Heart left ventricle (tissue), 16 donors: ENCODE measurements around the gene ZNF277. TPM values are rescaled to one million over a fixed set of nuclear protein-coding genes. Genes with fewer than 3 reads are reported as not detected.
A peak's percentile ranks its signal among the peaks of the same experiment; 100 is the strongest.

ENCODE experiments used
- ATAC-seq, 4 donors: fragments of 200-7000 bp; cut with Tn5 transposase; one replicate each; pipeline ENCODE4 v1.9.1; 2020 to 2022; ENCODE audit warnings: moderate library complexity in 4 of 4, mild to moderate bottlenecking in 3 of 4, moderate number of reproducible peaks in 1 of 4
- DNase-seq, 5 donors: peaks; one replicate each; pipeline ENCODE4 v3.0.0-alpha.2; 2020
- H3K27ac ChIP-seq, 12 donors: fragments of 200-600 bp; sonication (generic) in 4 of 12; one replicate each; pipeline versions ENCODE4 v1.5.0 to v1.8.0; 2016 to 2022; ENCODE audit warnings: mild to moderate bottlenecking in 2 of 12
- H3K27me3 ChIP-seq, 9 donors: fragments of 200-600 bp; sonication (generic) in 2 of 9; one replicate each; pipeline versions ENCODE4 v1.5.1 to v1.8.0; 2016 to 2022; ENCODE audit warnings: mild to moderate bottlenecking in 3 of 9
- H3K36me3 ChIP-seq, 9 donors: fragments of 200-600 bp; sonication (generic) in 2 of 9; one replicate each; pipeline versions ENCODE4 v1.5.0 to v1.8.0; 2018 to 2022; ENCODE audit warnings: mild to moderate bottlenecking in 2 of 9
- H3K4me1 ChIP-seq, 12 donors: fragments of 200-600 bp; sonication (generic) in 4 of 12; one replicate each; pipeline versions ENCODE4 v1.5.0 to v1.8.0; 2016 to 2022; ENCODE audit warnings: mild to moderate bottlenecking in 3 of 12
- H3K4me3 ChIP-seq, 12 donors: fragments of 200-600 bp; sonication (generic) in 4 of 12; one replicate each; pipeline versions ENCODE4 v1.5.0 to v1.8.0; 2017 to 2022; ENCODE audit warnings: mild to moderate bottlenecking in 9 of 12, moderate library complexity in 4 of 12
- H3K9me3 ChIP-seq, 12 donors: fragments of 200-600 bp; sonication (generic) in 4 of 12; one replicate each; pipeline versions ENCODE4 v1.5.0 to v1.8.0; 2016 to 2022; ENCODE audit warnings: mild to moderate bottlenecking in 1 of 12
- POLR2A ChIP-seq, 2 donors: fragments of 450-650 bp; IDR thresholded peaks; one replicate each; pipeline ENCODE4 v1.6.1; 2017; ENCODE audit warnings: antibody characterized with exemption in 2 of 2, mild to moderate bottlenecking in 2 of 2, moderate library complexity in 2 of 2
- WGBS, 4 donors: extraction: QIAGEN DNeasy Blood & Tissue Kit in 2 of 4; methylation state at CpG; one replicate each; pipeline versions ENCODE4 v1.1.5 to v1.1.7; 2013 to 2018; 5-methylcytosine and 5-hydroxymethylcytosine counted together
- intact Hi-C, 10 donors: fragments of 100-400 bp; cut with DNase I; formaldehyde crosslinking; loops; one replicate each; pipeline versions ENCODE4 v1.11.1 to v1.14.2; 2022
- polyA plus RNA-seq, 2 donors: library from polyadenylated mRNA; stranded (reverse); fragments of 200-250 nt; gene quantifications; one replicate each; pipeline ENCODE4 v1.2.3, GENCODE V29; 2013
- total RNA-seq, 9 donors: library from RNA; depleted of rRNA in 2 of 9; stranded (reverse); fragments of >200 nt in 2 of 9; fragmentation: NEBNext Ultra II Directional in 3 of 9; extraction: Animal tissue kit (Norgen Biotek cat#: 25700) in 3 of 9; gene quantifications; one replicate each; pipeline versions ENCODE4 v1.1.0 to v1.2.4, GENCODE V29; 2016 to 2023
- TF ChIP-seq, protein P1 (sequence below), 12 donors: fragments of 200-600 bp; sonication (generic) in 4 of 12; IDR thresholded peaks; one replicate each; pipeline versions ENCODE4 v1.5.0 to v1.8.0; 2018 to 2022; ENCODE audit warnings: antibody characterized with exemption in 12 of 12, mild to moderate bottlenecking in 5 of 12
- donor health status: ischemic (EF 13 %, LVEDD 7.1; RV severe dilation, severe dysfunction).
- donor health status: healthy with polysubstance abuse.
- donor health status: DM: no; HTN: yes; CAD: no.
- donor health status: DM: no; HTN: no; CAD: no.
- donor health status: ischemic (EF 25% LVEDD 6.9; RV normal size, moderate dysfunction).
- donor health status: ischemic (EF 25% LVEDD 5.7; RV mildly dilated, moderate dysfunction).
- donor health status: healthy.
- donor health status: DM: yes; HTN: yes; CAD: no.
- donor health status: ischemic (EF 35%, LVEDD 5.7; RV mildly dilated, moderate dysfunction).
- donor health status: nonischemic (EF 11% LVEDD 7.7; RV severe dilation, severe dysfunction).
- donor health status: DM: yes; HTN: yes; CAD: no.
- donor health status: PGD.
- donor health status: ischemic (EF 29% LVEDD 5.4; RV normal size, mild dysfunction).
- donor health status: nonischemic (EF 23%, LVEDD 6.1; RV moderate dilation, normal function).

The ZNF277 gene
- total and polyA plus RNA-seq, 11 donors: 10.3 to 26.5 (median 14.0) TPM

DNA sequence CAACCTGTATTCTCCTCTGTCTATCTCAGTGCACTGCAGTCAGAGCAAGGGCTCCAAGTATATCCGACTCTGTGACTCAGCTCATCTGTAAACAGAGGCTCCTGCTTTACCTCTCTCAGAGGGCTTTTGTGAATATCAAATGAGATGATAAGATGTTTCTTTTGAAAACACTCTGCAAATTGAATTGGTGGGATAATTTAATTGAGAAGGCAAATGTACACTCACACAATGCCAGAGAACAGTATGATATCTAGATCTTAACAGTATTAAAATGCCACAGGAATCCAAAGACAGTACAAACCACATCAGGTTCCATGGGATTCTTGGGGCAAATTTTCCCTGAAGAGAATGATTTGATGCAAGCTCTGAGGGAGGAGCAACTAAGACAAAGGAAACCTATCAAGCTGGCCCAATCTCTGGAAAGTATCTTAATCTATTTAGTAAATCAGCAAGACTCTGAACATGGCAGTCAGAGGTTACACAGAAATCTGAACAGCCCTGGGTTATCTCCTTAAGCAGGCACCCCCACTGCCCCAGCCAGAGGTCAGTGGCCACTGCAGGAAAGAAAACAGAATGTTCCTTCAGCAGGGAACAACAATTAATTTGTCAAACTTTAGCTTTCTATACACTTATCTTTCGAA, 46.2 kb upstream of the ZNF277 start:
- no peak for TF ChIP-seq POLR2A (IDR thresholded peaks at IDR 0.05)
- TF ChIP-seq, protein P1, sequence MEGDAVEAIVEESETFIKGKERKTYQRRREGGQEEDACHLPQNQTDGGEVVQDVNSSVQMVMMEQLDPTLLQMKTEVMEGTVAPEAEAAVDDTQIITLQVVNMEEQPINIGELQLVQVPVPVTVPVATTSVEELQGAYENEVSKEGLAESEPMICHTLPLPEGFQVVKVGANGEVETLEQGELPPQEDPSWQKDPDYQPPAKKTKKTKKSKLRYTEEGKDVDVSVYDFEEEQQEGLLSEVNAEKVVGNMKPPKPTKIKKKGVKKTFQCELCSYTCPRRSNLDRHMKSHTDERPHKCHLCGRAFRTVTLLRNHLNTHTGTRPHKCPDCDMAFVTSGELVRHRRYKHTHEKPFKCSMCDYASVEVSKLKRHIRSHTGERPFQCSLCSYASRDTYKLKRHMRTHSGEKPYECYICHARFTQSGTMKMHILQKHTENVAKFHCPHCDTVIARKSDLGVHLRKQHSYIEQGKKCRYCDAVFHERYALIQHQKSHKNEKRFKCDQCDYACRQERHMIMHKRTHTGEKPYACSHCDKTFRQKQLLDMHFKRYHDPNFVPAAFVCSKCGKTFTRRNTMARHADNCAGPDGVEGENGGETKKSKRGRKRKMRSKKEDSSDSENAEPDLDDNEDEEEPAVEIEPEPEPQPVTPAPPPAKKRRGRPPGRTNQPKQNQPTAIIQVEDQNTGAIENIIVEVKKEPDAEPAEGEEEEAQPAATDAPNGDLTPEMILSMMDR (IDR thresholded peaks at IDR 0.05): no peak
- Histone ChIP-seq H3K4me3 (no peak overlapping the region), H3K27ac (peak overlapping the region in 3 of 12 donors; percentile 1 to 12 (median 11)), H3K9me3 (no peaks in the 10 kb centered on the region), H3K4me1 (peaks cover 3 to 56% (median 32%) of the 10 kb centered on the region in 12 donors), H3K36me3 (no peaks in the 10 kb centered on the region), H3K27me3 (no peaks in the 10 kb centered on the region)
- intact Hi-C loops: loop anchor here in 1 of 10 donors (5.0 kb wide), 1 partner anchor 42 kb away; no protein-coding TSS in a partner anchor
- peak in 1 of 4 donors; percentile 49 for ATAC-seq
- WGBS, 4 donors: 56 to 84% (median 65%) methylated on average over 2 of the region's 2 CpGs
- DNase-seq: no peak

DNA sequence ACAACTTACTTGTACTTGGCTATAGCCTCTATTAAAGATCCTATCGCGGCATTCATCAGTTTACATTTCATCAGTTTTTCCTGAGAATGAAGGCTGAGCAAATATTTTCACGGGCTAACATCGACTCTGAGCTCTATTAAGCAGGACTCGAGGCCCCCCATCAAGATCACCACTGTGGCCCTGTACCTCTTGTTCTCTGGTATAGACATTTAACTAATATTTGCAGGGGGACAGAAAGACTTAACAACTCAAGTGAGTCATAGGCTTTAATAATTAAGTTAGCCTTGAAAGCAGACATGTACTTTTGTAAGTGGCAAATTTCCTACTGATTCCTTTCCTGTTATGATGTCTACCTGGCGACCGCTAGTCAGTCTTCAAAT, 45.7 kb upstream of the ZNF277 start:
- Histone ChIP-seq H3K4me3 (no peak overlapping the region), H3K9me3 (no peaks in the 10 kb centered on the region), H3K4me1 (peaks cover 3 to 56% (median 32%) of the 10 kb centered on the region in 12 donors), H3K27me3 (no peaks in the 10 kb centered on the region), H3K27ac (peak overlapping the region in 2 of 12 donors; percentile 11 to 12), H3K36me3 (no peaks in the 10 kb centered on the region)
- DNase-seq (no peak), ATAC-seq (no peak)
- intact Hi-C loops: loop anchor here in 1 of 10 donors (5.0 kb wide), 1 partner anchor 42 kb away; no protein-coding TSS in a partner anchor
- no peak for TF ChIP-seq POLR2A (IDR thresholded peaks at IDR 0.05)
- TF ChIP-seq, protein P1 (IDR thresholded peaks at IDR 0.05): no peak
- 68 to 81% (median 75%) methylated on average over 7 of the region's 7 CpGs for WGBS, 4 donors

DNA sequence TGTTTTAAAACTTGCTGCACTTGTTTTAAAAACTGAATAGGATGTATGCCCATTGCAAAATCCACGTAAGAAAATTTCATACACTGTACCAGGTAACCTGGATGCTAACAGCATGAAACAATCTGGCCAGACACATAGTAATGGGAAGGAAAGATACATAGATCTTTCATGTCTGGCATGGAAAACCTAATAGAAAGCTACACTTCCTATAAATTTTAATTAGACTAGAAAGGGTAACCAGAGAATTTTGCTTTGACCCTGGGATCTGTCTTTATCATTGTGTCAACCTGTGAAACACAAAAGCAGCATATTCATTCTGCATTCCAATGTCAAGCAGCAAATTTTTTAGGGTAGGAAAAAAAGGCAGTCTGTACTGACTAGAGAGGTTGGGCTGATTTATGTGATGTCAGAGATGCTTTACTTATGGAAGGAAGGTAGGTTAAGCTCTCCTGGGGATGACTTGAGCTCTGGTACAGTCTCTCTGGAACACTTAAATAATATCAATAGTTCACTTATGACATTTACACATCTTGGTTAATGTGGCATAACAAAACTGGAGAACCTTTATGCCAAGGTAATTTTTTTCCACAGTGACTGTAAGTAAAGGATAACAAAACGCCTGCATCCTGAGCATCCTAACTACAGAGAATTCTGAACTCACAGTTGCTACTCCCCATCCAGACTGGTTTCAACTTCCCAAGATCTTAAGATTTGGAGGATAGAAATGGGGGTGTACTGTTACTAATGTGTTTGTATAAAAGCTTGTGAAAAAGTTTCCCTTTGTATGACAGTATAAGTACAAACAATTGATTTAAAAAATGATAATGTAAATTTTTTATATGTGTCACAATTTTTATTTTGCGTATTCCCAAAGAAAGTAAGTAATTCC, 45.0 kb upstream of the ZNF277 start:
- Histone ChIP-seq H3K9me3 (no peaks in the 10 kb centered on the region), H3K27ac (peak overlapping the region in 4 of 12 donors; percentile 9 to 44 (median 28)), H3K4me1 (peaks cover 3 to 56% (median 32%) of the 10 kb centered on the region in 12 donors), H3K36me3 (no peaks in the 10 kb centered on the region), H3K4me3 (no peak overlapping the region), H3K27me3 (no peaks in the 10 kb centered on the region)
- WGBS, 4 donors: 59 to 77% (median 61%) methylated on average over 3 of the region's 3 CpGs
- TF ChIP-seq, protein P1 (IDR thresholded peaks at IDR 0.05): no peak
- TF ChIP-seq POLR2A (IDR thresholded peaks at IDR 0.05): no peak
- ATAC-seq (no peak), DNase-seq (no peak)
- intact Hi-C loops: loop anchor here in 1 of 10 donors (2.0 to 5.0 kb wide), 2 partner anchors 21 to 41 kb away; no protein-coding TSS in a partner anchor
